GM23338 (cell line): Measurements from ENCODE around the gene TAGLN2.

Experiments used
- CREB1 ChIP-seq: fragments of 250-450 bp; sonication (Bioruptor Pico); IDR thresholded peaks from 2 replicates; pipeline ENCODE4 v1.5.0; 2020; ENCODE audit warnings: low read depth, mild to moderate bottlenecking, moderate library complexity
- CTCF ChIP-seq, 2 experiments: fragments of 200-600 bp in 1 of 2; sonication (generic) in 1 of 2; conservative IDR thresholded peaks; 2 replicates each; pipeline versions ENCODE4 v1.5.1 to v1.6.1; 2016 to 2017; ENCODE audit warnings: antibody characterized with exemption in 2 of 2, low read depth in 2 of 2, mild to moderate bottlenecking in 2 of 2, moderate library complexity in 1 of 2
- EZH2 ChIP-seq: fragments of 200-600 bp; sonication (generic); IDR thresholded peaks from one replicate; pipeline ENCODE4 v1.8.0; 2017; ENCODE audit warnings: antibody characterized with exemption, mild to moderate bottlenecking, low read depth; ENCODE audit not compliant: unreplicated experiment
- EZH2phosphoT487 ChIP-seq: fragments of 200-600 bp; sonication (generic); IDR thresholded peaks from one replicate; pipeline ENCODE4 v1.8.1; 2018; ENCODE audit warnings: antibody characterized with exemption; ENCODE audit not compliant: unreplicated experiment
- JUNB ChIP-seq: IDR thresholded peaks from one replicate; pipeline ENCODE4 v1.6.1; 2016; ENCODE audit warnings: antibody characterized with exemption; ENCODE audit not compliant: unreplicated experiment
- NANOG ChIP-seq: IDR thresholded peaks from 2 replicates; pipeline ENCODE4 v1.6.1; 2016; ENCODE audit warnings: antibody characterized with exemption, borderline replicate concordance
- POLR2AphosphoS5 ChIP-seq: IDR thresholded peaks from 2 replicates; pipeline ENCODE4 v1.6.1; 2016; ENCODE audit warnings: antibody characterized with exemption, low read depth
- REST ChIP-seq: IDR thresholded peaks from one replicate; pipeline ENCODE4 v1.6.1; 2018; ENCODE audit warnings: antibody characterized with exemption; ENCODE audit not compliant: unreplicated experiment
- ZNF114 ChIP-seq: fragments of 250-450 bp; sonication (Bioruptor Pico); IDR thresholded peaks from 2 replicates; pipeline ENCODE4 v1.5.0; 2020; ENCODE audit warnings: mild to moderate bottlenecking, moderate library complexity
- ZNF462 ChIP-seq: fragments of 250-450 bp; sonication (Bioruptor Pico); IDR thresholded peaks from 2 replicates; pipeline ENCODE4 v1.5.0; 2020; ENCODE audit warnings: mild to moderate bottlenecking, moderate library complexity
- TF ChIP-seq, protein P1 (sequence below): IDR thresholded peaks from 2 replicates; pipeline ENCODE4 v1.6.1; 2016; ENCODE audit warnings: antibody characterized with exemption

DNA sequence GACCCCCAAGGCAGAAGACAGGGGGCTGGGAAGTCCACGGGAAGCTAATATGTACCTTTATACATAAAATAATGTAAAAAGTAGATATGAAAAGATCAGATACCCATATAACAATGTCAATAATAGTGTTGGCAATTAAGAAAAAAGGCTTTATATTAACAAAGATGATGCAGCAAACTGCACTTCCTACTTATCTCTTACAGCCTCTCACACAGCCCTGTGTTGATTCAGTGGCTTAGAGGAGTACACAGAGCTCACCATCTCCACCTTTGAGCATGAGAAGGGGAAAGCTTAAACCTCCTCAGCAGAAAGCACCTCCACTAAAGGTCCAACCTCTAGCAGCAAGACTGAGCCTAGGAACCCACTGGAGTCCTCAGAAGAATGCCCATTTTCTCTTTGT is 55.7 kb downstream of the TAGLN2 start:
- TF ChIP-seq EZH2, result no peak
- no peak for TF ChIP-seq EZH2phosphoT487
- TF ChIP-seq CTCF (conservative IDR thresholded peaks at IDR 0.05; ENCODE audit: low read depth in 2 of 2), result no peak
- no peak for TF ChIP-seq POLR2AphosphoS5
- no peak for TF ChIP-seq REST
- TF ChIP-seq JUNB, result no peak
- TF ChIP-seq, protein P1, sequence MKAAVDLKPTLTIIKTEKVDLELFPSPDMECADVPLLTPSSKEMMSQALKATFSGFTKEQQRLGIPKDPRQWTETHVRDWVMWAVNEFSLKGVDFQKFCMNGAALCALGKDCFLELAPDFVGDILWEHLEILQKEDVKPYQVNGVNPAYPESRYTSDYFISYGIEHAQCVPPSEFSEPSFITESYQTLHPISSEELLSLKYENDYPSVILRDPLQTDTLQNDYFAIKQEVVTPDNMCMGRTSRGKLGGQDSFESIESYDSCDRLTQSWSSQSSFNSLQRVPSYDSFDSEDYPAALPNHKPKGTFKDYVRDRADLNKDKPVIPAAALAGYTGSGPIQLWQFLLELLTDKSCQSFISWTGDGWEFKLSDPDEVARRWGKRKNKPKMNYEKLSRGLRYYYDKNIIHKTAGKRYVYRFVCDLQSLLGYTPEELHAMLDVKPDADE, result no peak
- no peak for TF ChIP-seq NANOG
- no peak for TF ChIP-seq ZNF462 (CRISPR knock-in tag)
- no peak for TF ChIP-seq CREB1 (CRISPR knock-in tag)
- TF ChIP-seq ZNF114, result no peak
